Measurements from ENCODE around the gene FARS2. TPM values are rescaled to one million over a fixed set of nuclear protein-coding genes. Genes with fewer than 3 reads are reported as not detected.

The FARS2 gene
- total and polyA plus RNA-seq, 7 experiments from 2014 or later = 16.2 to 28.1 (median 20.8) TPM

DNA sequence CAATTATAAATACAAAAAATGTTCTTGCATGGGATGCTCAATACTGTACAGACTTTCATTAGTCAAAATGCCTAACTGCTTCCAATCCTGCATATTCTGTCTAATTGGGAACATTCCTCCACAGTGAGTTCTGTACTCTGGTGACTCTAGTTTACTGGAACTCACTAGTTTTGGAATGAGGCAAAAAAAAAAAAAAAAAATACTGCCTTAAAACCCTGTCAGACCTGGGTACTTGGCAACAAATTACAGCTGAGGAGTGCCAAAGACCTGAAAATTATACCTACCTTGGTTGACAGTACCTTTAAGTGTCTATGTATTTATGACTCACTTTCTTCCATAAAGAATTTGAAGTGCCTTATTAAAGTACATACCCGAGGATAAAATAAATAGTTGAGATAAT is 276.7 kb downstream of the FARS2 start:
- H3K27ac ChIP-seq (ENCODE audit: low read depth, low read length) = no peak overlapping the region
- H3K9me3 ChIP-seq (ENCODE audit: control insufficient read depth in 2 of 3, low read length in 3 of 3) = no peaks in the 10 kb centered on the region
- Mint-ChIP-seq H3K27ac (peak overlapping the region in 1 of 9 donors; percentile 53), H3K27me3 (no peaks in the 10 kb centered on the region), H3K9me3 (peaks cover 0 to 5% (median 0%) of the 10 kb centered on the region in 11 donors), H3K4me1 (peaks cover 0 to 15% (median 6%) of the 10 kb centered on the region in 7 donors), H3K36me3 (peaks cover 4 to 47% (median 34%) of the 10 kb centered on the region in 5 donors), H3K4me3 (peak overlapping the region in 1 of 10 donors; percentile 1)
- DNase-seq (no peak), ATAC-seq (no peak)
- no peaks in the 10 kb centered on the region for H3K36me3 ChIP-seq (ENCODE audit: control insufficient read depth in 2 of 3, insufficient read depth in 3 of 3, low read length in 3 of 3)
- no peak overlapping the region for H3K4me3 ChIP-seq (ENCODE audit: low read length)
- H3K4me1 ChIP-seq (ENCODE audit: control insufficient read depth in 2 of 2, insufficient read depth in 2 of 2, low read length in 2 of 2) = no peaks in the 10 kb centered on the region
- POLR2A ChIA-PET = no interaction called here
- no peaks in the 10 kb centered on the region for H3K27me3 ChIP-seq (ENCODE audit: control insufficient read depth in 2 of 2, insufficient read depth in 2 of 2, low read length in 2 of 2)
- CTCF ChIA-PET = no interaction called here
- intact Hi-C loops (cut with micrococcal nuclease) = no loop called here

DNA sequence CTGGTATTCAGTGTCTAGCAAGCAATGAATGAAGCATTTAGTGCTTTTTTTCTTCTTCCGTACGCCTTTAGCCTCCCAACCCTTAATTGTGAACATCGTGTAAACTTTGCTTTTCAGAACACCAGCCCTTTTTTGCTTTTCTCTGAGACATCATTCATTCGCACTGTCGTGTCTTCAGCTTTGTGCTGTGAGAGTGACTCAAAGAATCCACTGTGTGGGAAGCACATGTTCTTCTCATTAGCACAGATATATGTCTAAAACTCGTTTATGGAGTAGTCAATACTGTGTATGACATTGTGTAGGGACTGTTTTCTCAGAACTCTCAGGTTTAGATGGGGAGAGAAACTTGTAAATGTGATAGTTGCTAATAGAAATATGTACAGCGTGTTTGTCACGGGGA is 279.1 kb downstream of the FARS2 start:
- H3K27me3 ChIP-seq (ENCODE audit: control insufficient read depth in 2 of 2, insufficient read depth in 2 of 2, low read length in 2 of 2) = no peaks in the 10 kb centered on the region
- Mint-ChIP-seq H3K27ac (no peak overlapping the region), H3K36me3 (peaks cover 9 to 54% (median 45%) of the 10 kb centered on the region in 5 donors), H3K27me3 (no peaks in the 10 kb centered on the region), H3K4me1 (peaks cover 0 to 15% (median 6%) of the 10 kb centered on the region in 7 donors), H3K4me3 (no peak overlapping the region), H3K9me3 (peaks cover 0 to 3% (median 0%) of the 10 kb centered on the region in 11 donors)
- ChIA-PET CTCF (no interaction called here), POLR2A (interaction anchor here (0.6 kb wide), 1 partner anchor 42 kb away, joined by 3 read pairs; no protein-coding TSS in a partner anchor)
- no peaks in the 10 kb centered on the region for H3K9me3 ChIP-seq (ENCODE audit: control insufficient read depth in 2 of 3, low read length in 3 of 3)
- H3K4me3 ChIP-seq (ENCODE audit: low read length) = no peak overlapping the region
- no peak for ATAC-seq
- DNase-seq = no peak
- peaks cover 0 to 5% (median 4%) of the 10 kb centered on the region in 3 experiments for H3K36me3 ChIP-seq (ENCODE audit: control insufficient read depth in 2 of 3, insufficient read depth in 3 of 3, low read length in 3 of 3)
- intact Hi-C loops (cut with micrococcal nuclease) = no loop called here
- H3K27ac ChIP-seq (ENCODE audit: low read depth, low read length) = no peak overlapping the region
- no peaks in the 10 kb centered on the region for H3K4me1 ChIP-seq (ENCODE audit: control insufficient read depth in 2 of 2, insufficient read depth in 2 of 2, low read length in 2 of 2)

DNA sequence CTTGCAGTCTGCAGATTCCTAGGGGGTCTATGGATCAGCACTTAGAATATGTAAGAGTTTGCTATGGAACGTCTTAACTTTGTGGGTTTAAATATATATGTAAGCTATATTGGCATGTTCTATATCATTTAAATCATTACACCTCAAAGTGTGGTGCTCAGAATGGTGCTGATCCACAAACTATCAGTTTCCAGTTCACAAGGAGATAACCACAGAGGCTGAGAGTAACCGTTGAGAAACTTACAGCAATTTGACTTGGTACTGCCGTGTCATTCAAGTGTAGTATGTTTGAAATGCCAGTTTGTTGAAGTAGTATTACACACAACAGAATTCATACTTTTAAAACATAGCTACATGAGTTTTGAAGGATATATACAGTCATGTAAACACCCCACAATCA is 279.7 kb downstream of the FARS2 start:
- peaks cover 0 to 15% (median 6%) of the 10 kb centered on the region in 7 donors for H3K4me1 Mint-ChIP-seq
- ChIA-PET CTCF (no interaction called here), POLR2A (interaction anchor here (0.6 kb wide), 1 partner anchor 43 kb away, joined by 3 read pairs; no protein-coding TSS in a partner anchor)
- H3K27me3 Mint-ChIP-seq = no peaks in the 10 kb centered on the region
- H3K27ac Mint-ChIP-seq = no peak overlapping the region
- Histone ChIP-seq H3K27ac (ENCODE audit: low read depth, low read length) (no peak overlapping the region), H3K36me3 (ENCODE audit: control insufficient read depth in 2 of 3, insufficient read depth in 3 of 3, low read length in 3 of 3) (peaks cover 0 to 5% (median 4%) of the 10 kb centered on the region in 3 experiments), H3K4me1 (ENCODE audit: control insufficient read depth in 2 of 2, insufficient read depth in 2 of 2, low read length in 2 of 2) (no peaks in the 10 kb centered on the region), H3K27me3 (ENCODE audit: control insufficient read depth in 2 of 2, insufficient read depth in 2 of 2, low read length in 2 of 2) (no peaks in the 10 kb centered on the region), H3K4me3 (ENCODE audit: low read length) (no peak overlapping the region), H3K9me3 (ENCODE audit: control insufficient read depth in 2 of 3, low read length in 3 of 3) (no peaks in the 10 kb centered on the region)
- no peak for DNase-seq
- intact Hi-C loops (cut with micrococcal nuclease) = no loop called here
- no peak overlapping the region for H3K4me3 Mint-ChIP-seq
- peaks cover 0 to 3% (median 0%) of the 10 kb centered on the region in 11 donors for H3K9me3 Mint-ChIP-seq
- ATAC-seq = no peak
- H3K36me3 Mint-ChIP-seq = peaks cover 13 to 58% (median 50%) of the 10 kb centered on the region in 5 donors

DNA sequence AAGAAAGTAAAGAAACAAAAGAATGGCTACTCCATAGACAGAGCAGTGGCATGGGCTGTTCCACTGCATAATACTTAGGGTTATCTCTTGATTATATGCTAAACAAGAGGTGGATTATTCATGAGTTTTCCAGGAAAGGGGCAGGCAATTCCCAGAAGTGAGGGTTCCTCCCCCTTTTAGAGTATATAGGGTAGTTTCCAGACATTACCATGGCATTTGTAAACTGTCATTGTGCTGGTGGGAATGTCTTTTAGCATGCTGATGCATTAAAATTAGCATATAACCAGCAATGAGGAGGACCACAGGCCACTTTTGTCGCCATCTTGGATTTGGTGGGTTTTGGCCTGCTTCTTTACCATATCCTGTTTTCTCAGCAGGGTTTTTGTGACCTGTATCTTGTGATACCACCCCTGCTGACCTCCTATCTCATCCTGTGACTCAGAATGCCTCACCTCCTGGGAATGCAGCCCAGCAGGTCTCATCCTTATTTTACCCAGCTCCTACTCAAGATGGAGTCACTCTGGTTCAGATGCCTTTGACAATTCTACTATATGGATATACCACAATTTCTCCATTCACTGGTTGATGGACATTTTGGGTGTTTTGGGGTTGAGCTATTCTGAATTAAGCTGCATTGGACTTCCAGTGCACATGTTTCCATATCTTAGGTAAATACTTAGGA is 280.6 kb downstream of the FARS2 start:
- intact Hi-C loops (cut with micrococcal nuclease) = no loop called here

DNA sequence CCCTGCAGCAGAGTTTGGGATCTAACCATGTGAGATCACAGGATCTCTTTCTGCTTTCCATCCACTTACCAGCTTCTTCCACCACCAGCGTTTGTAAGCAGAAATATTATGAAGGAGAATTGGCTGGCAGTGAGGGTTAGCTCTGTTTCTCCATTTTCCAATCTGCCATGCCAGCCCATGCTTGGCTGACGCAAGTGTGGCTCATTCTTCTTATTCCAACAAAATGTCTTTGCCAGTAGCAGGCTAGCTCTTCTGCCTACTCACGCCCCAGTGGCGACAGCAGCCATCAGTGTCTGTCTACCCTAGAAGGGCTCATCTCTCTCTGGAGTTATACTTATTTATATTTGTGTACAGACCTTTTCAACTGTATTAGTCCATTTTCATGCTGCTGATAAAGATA is 286.2 kb downstream of the FARS2 start:
- Histone ChIP-seq H3K9me3 (ENCODE audit: control insufficient read depth in 2 of 3, low read length in 3 of 3) (peaks cover 0 to 5% (median 0%) of the 10 kb centered on the region in 3 experiments), H3K27ac (ENCODE audit: low read depth, low read length) (no peak overlapping the region), H3K36me3 (ENCODE audit: control insufficient read depth in 2 of 3, insufficient read depth in 3 of 3, low read length in 3 of 3) (peaks cover 0 to 19% (median 4%) of the 10 kb centered on the region in 3 experiments), H3K27me3 (ENCODE audit: control insufficient read depth in 2 of 2, insufficient read depth in 2 of 2, low read length in 2 of 2) (no peaks in the 10 kb centered on the region), H3K4me1 (ENCODE audit: control insufficient read depth in 2 of 2, insufficient read depth in 2 of 2, low read length in 2 of 2) (no peaks in the 10 kb centered on the region), H3K4me3 (ENCODE audit: low read length) (no peak overlapping the region)
- Mint-ChIP-seq H3K36me3 (peaks cover 35 to 80% (median 72%) of the 10 kb centered on the region in 5 donors), H3K27ac (no peak overlapping the region), H3K4me3 (no peak overlapping the region), H3K27me3 (no peaks in the 10 kb centered on the region), H3K9me3 (peaks cover 3 to 30% (median 12%) of the 10 kb centered on the region in 11 donors), H3K4me1 (peaks cover 0 to 5% (median 0%) of the 10 kb centered on the region in 7 donors)
- CTCF ChIA-PET = no interaction called here
- POLR2A ChIA-PET = no interaction called here
- intact Hi-C loops (cut with micrococcal nuclease) = no loop called here
- no peak for ATAC-seq
- no peak for DNase-seq

More for the DNA sequence above, 280.6 kb downstream of the FARS2 start:
- ATAC-seq (no peak), DNase-seq (no peak)
- Mint-ChIP-seq H3K27ac (no peak overlapping the region), H3K4me3 (no peak overlapping the region), H3K36me3 (peaks cover 17 to 60% (median 54%) of the 10 kb centered on the region in 5 donors), H3K27me3 (no peaks in the 10 kb centered on the region), H3K4me1 (peaks cover 0 to 15% (median 6%) of the 10 kb centered on the region in 7 donors), H3K9me3 (peaks cover 0 to 3% (median 0%) of the 10 kb centered on the region in 11 donors)
- H3K27me3 ChIP-seq (ENCODE audit: control insufficient read depth in 2 of 2, insufficient read depth in 2 of 2, low read length in 2 of 2) = no peaks in the 10 kb centered on the region
- CTCF ChIA-PET = no interaction called here
- H3K4me1 ChIP-seq (ENCODE audit: control insufficient read depth in 2 of 2, insufficient read depth in 2 of 2, low read length in 2 of 2) = no peaks in the 10 kb centered on the region
- no peaks in the 10 kb centered on the region for H3K9me3 ChIP-seq (ENCODE audit: control insufficient read depth in 2 of 3, low read length in 3 of 3)
- no peak overlapping the region for H3K4me3 ChIP-seq (ENCODE audit: low read length)
- H3K36me3 ChIP-seq (ENCODE audit: control insufficient read depth in 2 of 3, insufficient read depth in 3 of 3, low read length in 3 of 3) = peaks cover 0 to 10% (median 4%) of the 10 kb centered on the region in 3 experiments
- H3K27ac ChIP-seq (ENCODE audit: low read depth, low read length) = no peak overlapping the region
- POLR2A ChIA-PET = no interaction called here

DNA sequence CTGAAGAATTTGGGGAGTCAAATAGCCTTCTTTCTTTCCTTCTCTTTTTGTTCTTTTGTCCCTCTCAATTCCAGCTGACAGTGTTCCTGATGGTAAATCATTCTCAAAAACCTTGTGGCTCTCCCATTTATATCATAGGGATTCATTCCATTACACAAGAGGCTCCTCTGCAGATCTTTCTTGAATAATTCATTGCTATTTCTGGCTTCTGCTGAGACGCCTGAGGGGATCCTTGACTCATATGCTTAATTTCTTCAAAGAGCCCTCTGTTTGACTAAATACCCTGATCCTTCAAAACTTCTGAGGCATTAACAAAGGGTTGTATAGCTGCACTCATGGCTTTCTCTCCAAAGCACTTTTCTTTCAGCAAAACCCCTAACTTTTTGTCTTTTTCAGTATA is 289.3 kb downstream of the FARS2 start:
- H3K36me3 ChIP-seq (ENCODE audit: control insufficient read depth in 2 of 3, insufficient read depth in 3 of 3, low read length in 3 of 3) = peaks cover 0 to 14% (median 0%) of the 10 kb centered on the region in 3 experiments
- peaks cover 2 to 30% (median 12%) of the 10 kb centered on the region in 11 donors for H3K9me3 Mint-ChIP-seq
- H3K4me1 Mint-ChIP-seq = peaks cover 0 to 5% (median 0%) of the 10 kb centered on the region in 7 donors
- H3K27me3 ChIP-seq (ENCODE audit: control insufficient read depth in 2 of 2, insufficient read depth in 2 of 2, low read length in 2 of 2) = no peaks in the 10 kb centered on the region
- no peak for DNase-seq
- CTCF ChIA-PET = no interaction called here
- H3K27ac Mint-ChIP-seq = no peak overlapping the region
- no peak overlapping the region for H3K4me3 ChIP-seq (ENCODE audit: low read length)
- no peak overlapping the region for H3K27ac ChIP-seq (ENCODE audit: low read depth, low read length)
- no peaks in the 10 kb centered on the region for H3K4me1 ChIP-seq (ENCODE audit: control insufficient read depth in 2 of 2, insufficient read depth in 2 of 2, low read length in 2 of 2)
- peaks cover 0 to 5% (median 0%) of the 10 kb centered on the region in 3 experiments for H3K9me3 ChIP-seq (ENCODE audit: control insufficient read depth in 2 of 3, low read length in 3 of 3)
- no peak overlapping the region for H3K4me3 Mint-ChIP-seq
- peaks cover 25 to 65% (median 59%) of the 10 kb centered on the region in 5 donors for H3K36me3 Mint-ChIP-seq
- ATAC-seq = no peak
- intact Hi-C loops (cut with micrococcal nuclease) = no loop called here
- POLR2A ChIA-PET = no interaction called here
- H3K27me3 Mint-ChIP-seq = no peaks in the 10 kb centered on the region

All from naive thymus-derived CD4-positive, alpha-beta T cell (primary cell).